Mesodermal cell (in vitro differentiated cells): ENCODE measurements around the gene TSEN34.
A peak's percentile ranks its signal among the peaks of the same experiment; 100 is the strongest.
"Not testable (repeated sequence)": the region's sequence is repeated elsewhere in the genome, so short reads cannot be mapped to it uniquely, and the experiment has no call there.

Source experiments
- H3K27ac ChIP-seq: 2 replicates; pipeline ENCODE4 v1.7.0; 2013; ENCODE audit warnings: mild to moderate bottlenecking, low read depth, low read length, moderate library complexity; ENCODE audit not compliant: severe bottlenecking
- H3K36me3 ChIP-seq: 2 replicates; pipeline ENCODE4 v1.7.1; 2013; ENCODE audit warnings: mild to moderate bottlenecking, low read length, moderate library complexity; ENCODE audit not compliant: control insufficient read depth, insufficient read depth
- H3K4me1 ChIP-seq: one replicate; pipeline ENCODE4 v1.7.1; 2013; ENCODE audit warnings: mild to moderate bottlenecking, low read length; ENCODE audit not compliant: insufficient read depth, control insufficient read depth, poor library complexity, severe bottlenecking
- H3K4me3 ChIP-seq: 2 replicates; pipeline ENCODE4 v1.7.0; 2013; ENCODE audit warnings: low read length, control low read depth, mild to moderate bottlenecking; ENCODE audit not compliant: insufficient read depth, poor library complexity, severe bottlenecking; ENCODE audit errors: extremely low read depth
- H3K9me3 ChIP-seq: 2 replicates; pipeline ENCODE4 v1.7.1; 2013; ENCODE audit warnings: mild to moderate bottlenecking, low read length, moderate library complexity; ENCODE audit not compliant: control insufficient read depth
- WGBS, 2 experiments: methylation state at CpG; one replicate each; pipeline ENCODE4 v1.1.5; 2013; ENCODE audit warnings: missing lambda C conversion rate in 2 of 2; ENCODE audit not compliant: insufficient coverage in 2 of 2; 5-methylcytosine and 5-hydroxymethylcytosine counted together

TSEN34 gene

DNA sequence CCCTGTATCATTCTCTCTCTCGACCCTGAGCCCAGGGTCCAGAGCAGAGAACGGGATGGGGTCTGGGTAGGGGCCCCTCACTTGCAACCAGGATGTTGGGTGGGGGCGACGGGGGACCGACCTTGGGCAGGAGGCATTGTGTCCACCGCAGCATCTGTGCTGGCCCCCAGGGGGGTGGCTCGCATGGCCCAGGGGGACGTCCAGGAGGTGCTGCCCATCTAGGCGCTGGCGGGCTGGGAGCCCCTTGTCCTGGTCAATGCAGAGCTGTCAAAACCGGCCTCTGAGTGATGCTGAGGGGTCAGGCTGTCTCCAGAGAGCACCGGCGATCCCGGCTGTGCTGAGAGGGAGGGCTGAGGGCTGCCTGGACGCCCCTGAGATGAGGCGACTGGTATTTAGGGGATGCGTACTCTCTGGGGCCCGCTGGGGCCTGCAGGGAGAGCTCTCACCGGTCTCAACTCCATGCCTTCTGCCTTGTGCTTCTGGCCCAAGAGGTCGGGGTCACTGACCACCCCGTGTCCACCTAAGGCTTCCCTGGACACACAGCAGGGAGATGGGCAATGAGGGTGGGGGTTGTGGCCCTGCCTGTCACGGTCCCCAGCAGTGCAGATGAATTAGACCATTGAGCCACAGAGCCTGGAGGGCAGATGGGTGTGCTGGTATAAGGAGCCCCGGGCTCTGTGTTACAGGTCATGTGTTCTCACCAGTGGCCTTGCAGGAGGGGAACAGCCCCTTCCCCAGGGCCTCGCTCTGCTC, 18.1 kb downstream of the TSEN34 start:
- H3K9me3 ChIP-seq = no peaks in the 10 kb centered on the region
- WGBS, 2 experiments = 72% methylated on average over 16 to 20 of the region's 24 CpGs
- peak overlapping the region; percentile 49 for H3K27ac ChIP-seq
- H3K4me1 ChIP-seq = peaks cover 11% of the 10 kb centered on the region
- H3K4me3 ChIP-seq = no peak overlapping the region
- peaks cover 51% of the 10 kb centered on the region for H3K36me3 ChIP-seq

DNA sequence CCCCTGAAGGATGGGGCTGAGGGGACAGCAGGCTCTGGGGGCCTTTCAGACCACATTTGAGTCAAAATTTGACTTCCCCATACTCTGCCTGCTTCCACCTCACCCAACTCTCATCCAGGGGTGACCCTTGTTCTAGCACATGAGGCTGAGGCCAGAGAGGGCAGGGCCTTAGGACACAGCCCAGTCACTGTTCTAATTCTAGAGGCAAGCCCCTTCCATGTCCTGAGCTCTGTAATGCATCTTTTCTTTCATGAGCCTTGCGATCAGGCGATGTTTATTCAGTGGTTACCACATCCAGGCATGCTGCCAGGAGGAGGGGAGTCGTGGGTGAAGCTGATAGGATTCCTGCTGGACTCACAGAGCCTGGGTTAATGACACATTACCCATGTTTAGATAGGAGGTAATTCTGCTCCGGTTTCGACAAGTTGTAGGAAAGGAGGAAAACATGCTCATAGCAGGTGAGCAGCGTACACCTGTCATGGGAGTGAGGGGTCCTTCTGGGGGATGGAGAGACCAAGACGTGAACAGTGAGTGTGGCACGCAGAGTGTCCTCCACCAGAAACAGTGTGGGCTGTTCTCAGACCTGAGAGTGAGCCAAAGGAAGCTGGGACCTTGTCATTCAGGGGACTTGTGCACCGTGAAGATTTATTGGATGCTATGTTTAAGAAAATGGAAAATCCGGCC, 18.8 kb downstream of the TSEN34 start:
- H3K27ac ChIP-seq = peak overlapping the region; percentile 49
- WGBS, 2 experiments = 90 to 92% methylated on average over 10 of the region's 10 CpGs
- no peak overlapping the region for H3K4me3 ChIP-seq
- H3K4me1 ChIP-seq = peaks cover 11% of the 10 kb centered on the region
- no peaks in the 10 kb centered on the region for H3K9me3 ChIP-seq
- H3K36me3 ChIP-seq = peaks cover 44% of the 10 kb centered on the region

DNA sequence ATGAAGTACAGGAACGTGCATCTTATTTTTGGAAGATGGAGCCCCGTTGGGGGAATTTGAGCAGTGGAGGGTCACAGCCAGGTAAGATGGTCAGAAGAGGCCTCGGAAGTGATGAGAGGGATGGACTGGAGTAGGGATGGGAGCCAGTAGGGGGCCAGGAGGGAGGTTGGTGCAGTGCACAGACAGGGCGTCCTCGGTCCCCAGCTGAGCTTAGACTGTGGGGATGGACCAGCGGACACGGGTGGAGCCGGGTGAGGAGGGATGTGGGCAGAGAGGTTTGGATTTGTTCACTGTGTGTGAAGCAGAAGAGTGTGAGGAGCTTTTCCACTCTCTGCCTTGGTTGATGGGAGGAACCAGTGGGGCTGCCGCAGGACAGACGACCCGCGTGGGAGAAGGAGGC, 20.1 kb downstream of the TSEN34 start:
- Histone ChIP-seq H3K27ac (peak overlapping the region; percentile 29), H3K4me1 (peaks cover 8% of the 10 kb centered on the region), H3K36me3 (peaks cover 31% of the 10 kb centered on the region), H3K9me3 (no peaks in the 10 kb centered on the region), H3K4me3 (no peak overlapping the region)
- 86 to 93% methylated on average over 8 to 12 of the region's 12 CpGs for WGBS, 2 experiments

DNA sequence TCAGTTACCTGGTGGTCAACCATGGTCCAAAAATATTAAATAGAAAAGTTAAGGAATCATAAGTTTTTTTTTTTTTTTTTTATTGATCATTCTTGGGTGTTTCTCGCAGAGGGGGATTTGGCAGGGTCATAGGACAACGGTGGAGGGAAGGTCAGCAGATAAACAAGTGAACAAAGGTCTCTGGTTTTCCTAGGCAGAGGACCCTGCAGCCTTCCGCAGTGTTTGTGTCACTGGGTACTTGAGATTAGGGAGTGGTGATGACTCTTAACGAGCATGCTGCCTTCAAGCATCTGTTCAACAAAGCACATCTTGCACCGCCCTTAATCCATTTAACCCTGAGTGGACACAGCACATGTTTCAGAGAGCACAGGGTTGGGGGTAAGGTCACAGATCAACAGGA, 23.1 kb downstream of the TSEN34 start:
- not testable (repeated sequence) for H3K4me1 ChIP-seq, H3K27ac ChIP-seq, H3K9me3 ChIP-seq, H3K36me3 ChIP-seq, H3K4me3 ChIP-seq
- no CpG with 5 or more reads among the region's 5 CpGs for WGBS, 2 experiments

DNA sequence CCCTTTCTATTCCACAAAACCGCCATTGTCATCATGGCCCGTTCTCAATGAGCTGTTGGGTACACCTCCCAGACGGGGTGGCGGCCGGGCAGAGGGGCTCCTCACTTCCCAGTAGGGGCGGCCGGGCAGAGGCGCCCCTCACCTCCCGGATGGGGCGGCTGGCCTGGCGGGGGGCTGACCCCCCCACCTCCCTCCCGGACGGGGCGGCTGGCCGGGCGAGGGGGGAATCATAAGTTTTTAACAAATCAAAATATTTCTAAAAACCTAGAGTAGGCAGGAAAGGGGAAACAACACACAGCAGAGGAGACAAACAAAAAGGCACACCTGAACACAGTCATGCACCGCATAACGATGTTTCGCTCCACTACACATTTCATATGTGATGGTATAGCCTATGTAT, 23.6 kb downstream of the TSEN34 start:
- not testable (repeated sequence) for H3K27ac ChIP-seq, H3K36me3 ChIP-seq, H3K4me1 ChIP-seq, H3K4me3 ChIP-seq, H3K9me3 ChIP-seq
- 100% methylated on average over 3 of the region's 19 CpGs; no CpG with 5 or more reads in 1 of the 2 experiments for WGBS, 2 experiments

DNA sequence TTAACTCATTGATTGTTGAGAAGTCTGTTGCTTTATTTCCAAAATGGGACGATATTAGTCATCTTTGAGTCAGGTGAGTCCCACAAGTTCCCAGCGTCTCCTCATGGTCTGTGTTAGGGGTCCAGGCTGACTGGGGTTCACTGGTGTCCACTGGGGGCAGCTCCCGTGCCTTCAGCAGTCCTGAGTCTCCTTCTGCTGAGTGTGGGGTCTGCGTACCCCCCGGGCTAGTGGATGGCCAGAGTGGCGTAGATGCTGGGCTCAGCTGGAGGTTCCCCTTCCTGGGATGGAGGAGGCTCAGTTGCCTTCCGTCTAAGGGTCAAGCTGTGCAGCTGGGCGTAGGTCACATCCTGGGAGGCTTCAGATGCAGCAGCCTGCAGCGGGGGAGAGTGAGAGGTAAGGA, 25.8 kb downstream of the TSEN34 start:
- Histone ChIP-seq H3K36me3 (no peaks in the 10 kb centered on the region), H3K9me3 (no peaks in the 10 kb centered on the region), H3K4me3 (no peak overlapping the region), H3K4me1 (no peaks in the 10 kb centered on the region), H3K27ac (no peak overlapping the region)
- WGBS, 2 experiments = 94 to 100% methylated on average over 3 to 5 of the region's 9 CpGs

DNA sequence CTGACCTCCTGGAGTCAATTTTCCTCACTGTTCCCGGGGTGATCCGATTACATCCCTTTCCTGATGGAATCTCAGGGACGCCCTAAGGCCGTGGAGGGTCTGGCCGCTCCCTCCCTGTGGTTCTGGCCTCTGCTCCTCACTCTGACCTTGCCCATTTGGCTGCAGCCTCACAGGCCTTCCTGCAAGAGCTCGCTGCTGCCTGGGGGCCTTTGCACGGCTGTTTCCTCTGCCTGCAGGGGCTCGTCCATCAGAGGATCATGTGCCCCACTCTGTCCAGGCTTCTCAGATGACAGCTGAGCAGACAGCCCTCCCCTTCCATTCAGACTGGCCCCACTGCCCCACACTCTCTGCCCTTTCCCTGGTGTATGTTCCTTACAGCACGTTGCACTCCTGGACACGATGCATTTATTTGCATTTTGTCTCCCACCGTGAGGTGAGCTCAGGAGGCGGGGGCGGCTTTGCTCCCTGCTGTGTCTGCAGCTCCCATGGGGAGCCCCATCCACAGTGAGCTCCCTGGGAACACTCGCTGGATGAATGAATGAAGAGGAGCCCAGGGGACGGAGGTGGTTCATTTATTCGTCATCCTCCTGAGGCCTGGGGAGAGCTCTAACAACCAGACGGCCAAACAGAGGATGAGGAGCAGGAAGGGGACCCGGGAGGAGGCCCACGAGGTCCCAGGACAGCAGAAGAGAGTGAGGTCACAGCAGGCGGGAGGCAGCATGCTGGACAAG, 26.6 kb downstream of the TSEN34 start:
- H3K4me1 ChIP-seq, H3K27ac ChIP-seq, H3K9me3 ChIP-seq, H3K36me3 ChIP-seq, H3K4me3 ChIP-seq: not testable (repeated sequence)
- 56 to 79% methylated on average over 5 to 13 of the region's 20 CpGs for WGBS, 2 experiments

DNA sequence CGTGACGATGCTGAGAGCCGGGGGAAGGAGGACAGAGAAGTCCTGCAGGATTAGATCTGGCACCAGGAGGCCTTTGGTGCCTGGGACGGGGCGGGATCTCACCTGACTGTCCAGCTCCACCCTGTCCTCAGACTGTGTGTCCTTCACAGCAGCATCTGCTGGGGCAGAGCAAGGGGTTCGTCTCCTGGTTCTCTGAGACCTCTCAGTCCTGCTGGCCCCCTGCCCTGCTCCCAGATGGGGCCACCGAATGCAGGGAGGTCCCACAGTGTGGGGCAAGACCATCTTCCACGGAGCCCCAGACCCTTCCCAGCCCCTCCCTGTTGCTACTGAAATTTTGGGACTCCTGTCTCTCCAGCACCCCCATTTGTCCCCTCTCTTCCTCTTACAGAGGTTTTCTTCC, 27.2 kb downstream of the TSEN34 start:
- WGBS, 2 experiments = 78 to 84% methylated on average over 5 to 8 of the region's 8 CpGs
- no peak overlapping the region for H3K27ac ChIP-seq
- no peaks in the 10 kb centered on the region for H3K4me1 ChIP-seq
- H3K9me3 ChIP-seq = no peaks in the 10 kb centered on the region
- H3K36me3 ChIP-seq = no peaks in the 10 kb centered on the region
- no peak overlapping the region for H3K4me3 ChIP-seq

DNA sequence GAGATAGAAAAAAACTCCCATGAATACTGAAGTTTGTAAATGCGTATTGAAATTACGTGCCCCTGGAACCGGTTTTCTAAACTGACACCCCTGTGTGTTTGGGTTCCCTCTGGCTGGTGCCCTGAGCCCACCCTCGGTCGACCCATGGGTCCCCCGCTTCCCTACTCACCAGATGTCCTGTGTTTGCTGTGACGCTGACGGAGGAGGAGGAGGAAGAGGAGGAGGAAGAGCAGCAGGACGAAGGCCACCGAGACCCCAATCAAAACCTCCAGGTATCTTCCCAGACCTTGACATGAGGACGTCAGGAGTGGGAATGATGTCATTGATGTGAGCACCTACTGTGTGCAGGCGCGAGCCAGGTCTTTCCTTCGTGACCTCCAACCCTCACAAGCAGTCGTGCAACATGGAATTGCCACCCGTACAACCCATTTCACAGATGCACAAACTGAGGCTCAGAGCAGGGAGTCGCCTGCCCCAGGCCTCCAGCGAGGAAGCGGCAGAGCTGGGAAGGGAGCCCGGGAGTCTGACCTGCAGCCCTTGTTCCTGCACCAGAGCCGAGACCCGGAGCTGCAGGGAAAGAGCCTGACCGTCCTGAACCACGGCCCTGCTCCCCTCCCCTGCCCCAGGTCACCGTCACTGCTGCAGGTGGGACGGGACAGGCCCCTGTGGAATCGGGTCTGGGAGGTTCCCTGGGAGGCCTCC, 28.0 kb downstream of the TSEN34 start:
- WGBS, 2 experiments = 90 to 94% methylated on average over 18 to 20 of the region's 27 CpGs
- H3K36me3 ChIP-seq = no peaks in the 10 kb centered on the region
- H3K4me1 ChIP-seq = no peaks in the 10 kb centered on the region
- no peak overlapping the region for H3K4me3 ChIP-seq
- no peak overlapping the region for H3K27ac ChIP-seq
- H3K9me3 ChIP-seq = no peaks in the 10 kb centered on the region

DNA sequence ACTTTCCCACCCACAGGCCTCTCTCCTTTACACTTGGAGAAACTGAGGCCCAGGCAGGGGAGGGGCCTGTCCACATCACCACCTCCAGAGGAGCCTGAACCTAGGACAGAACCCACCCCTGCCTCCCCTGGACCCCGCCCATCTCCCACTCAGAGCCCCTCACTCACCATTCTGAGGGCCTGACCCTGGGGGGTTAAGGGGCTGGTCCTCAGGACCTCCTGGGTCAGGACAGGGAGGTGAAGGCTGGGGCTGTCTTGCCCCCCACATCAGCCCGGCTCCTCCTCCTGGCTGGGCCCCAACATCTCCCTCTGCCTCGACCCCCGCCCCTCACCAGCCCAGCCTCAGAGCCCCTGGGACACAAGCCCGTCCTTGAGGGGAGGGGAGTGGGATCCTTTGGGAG, 28.6 kb downstream of the TSEN34 start:
- H3K36me3 ChIP-seq, H3K4me3 ChIP-seq, H3K4me1 ChIP-seq, H3K9me3 ChIP-seq, H3K27ac ChIP-seq: not testable (repeated sequence)
- WGBS, 2 experiments = no CpG with 5 or more reads among the region's 5 CpGs
